ENCODE measurements around the gene SURF1.

Gene SURF1

DNA sequence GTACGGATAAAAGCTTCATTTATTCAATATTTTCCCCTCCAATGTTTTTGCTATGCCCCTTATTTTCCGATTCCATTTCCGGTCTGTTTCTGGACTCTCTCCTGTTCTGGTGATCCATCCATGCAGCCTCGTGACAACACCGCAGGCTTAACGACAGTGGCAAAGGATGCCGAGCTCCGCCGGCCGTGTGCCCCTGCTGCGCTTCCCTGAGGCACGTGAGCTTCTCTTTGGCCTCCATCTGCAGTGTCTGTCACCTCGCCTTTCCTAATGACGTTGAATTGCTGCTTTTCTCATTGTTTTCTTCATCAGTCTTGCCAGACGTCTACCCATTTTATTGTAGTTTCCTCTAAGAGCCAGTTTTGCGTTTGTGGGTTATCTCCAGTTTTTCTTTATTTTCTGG lies 49.0 kb downstream of the SURF1 start:
- H3K9ac ChIP-seq (ENCODE audit: low read length): no peak overlapping the region
- H3K4ac ChIP-seq (ENCODE audit: low read depth in 1 of 2, low read length in 2 of 2): no peak overlapping the region
- H3K27me3 ChIP-seq (ENCODE audit: control insufficient read depth in 1 of 2, insufficient read depth in 1 of 2, low read length in 2 of 2): peaks cover 3 to 49% of the 10 kb centered on the region in 2 experiments
- no peak overlapping the region for H2BK12ac ChIP-seq (ENCODE audit: low read length in 2 of 2)
- no peak overlapping the region for H2BK120ac ChIP-seq (ENCODE audit: low read depth, low read length)
- H3K79me1 ChIP-seq (replicated peaks; ENCODE audit: low read length, poor library complexity, severe bottlenecking): no peaks in the 10 kb centered on the region
- no peak overlapping the region for H2BK15ac ChIP-seq (ENCODE audit: low read depth, poor library complexity, severe bottlenecking)
- no peaks in the 10 kb centered on the region for H3K9me3 ChIP-seq (ENCODE audit: control insufficient read depth, low read length)
- H3K23ac ChIP-seq (ENCODE audit: low read length in 2 of 2): no peak overlapping the region
- no peak overlapping the region for H2AFZ ChIP-seq (ENCODE audit: low read depth, low read length)
- H3K4me1 ChIP-seq (ENCODE audit: control insufficient read depth, insufficient read depth, low read depth, low read length): peaks cover 12% of the 10 kb centered on the region
- H3K36me3 ChIP-seq (ENCODE audit: control insufficient read depth in 1 of 2, insufficient read depth in 2 of 2, low read depth in 1 of 2, low read length in 2 of 2): no peaks in the 10 kb centered on the region
- H3K14ac ChIP-seq (ENCODE audit: low read length in 2 of 2): no peak overlapping the region
- no peak overlapping the region for H2BK5ac ChIP-seq (ENCODE audit: low read depth, low read length, poor library complexity, severe bottlenecking)
- H2AK5ac ChIP-seq (ENCODE audit: low read length, severe bottlenecking): no peak overlapping the region
- no peak overlapping the region for H3K18ac ChIP-seq (ENCODE audit: low read depth in 1 of 2, low read length in 2 of 2)
- 77% methylated on average over 15 of the region's 16 CpGs for WGBS
- no peak for DNase-seq
- H3K4me3 ChIP-seq (ENCODE audit: insufficient read depth in 1 of 2, low read depth in 1 of 2, low read length in 2 of 2): no peak overlapping the region
- H3K4me2 ChIP-seq (ENCODE audit: low read length, poor library complexity, severe bottlenecking): no peak overlapping the region
- no peak overlapping the region for H3K27ac ChIP-seq (ENCODE audit: low read length, poor library complexity, severe bottlenecking)
- H4K91ac ChIP-seq (ENCODE audit: low read length): no peak overlapping the region
- no peak overlapping the region for H4K8ac ChIP-seq (ENCODE audit: low read length)

DNA sequence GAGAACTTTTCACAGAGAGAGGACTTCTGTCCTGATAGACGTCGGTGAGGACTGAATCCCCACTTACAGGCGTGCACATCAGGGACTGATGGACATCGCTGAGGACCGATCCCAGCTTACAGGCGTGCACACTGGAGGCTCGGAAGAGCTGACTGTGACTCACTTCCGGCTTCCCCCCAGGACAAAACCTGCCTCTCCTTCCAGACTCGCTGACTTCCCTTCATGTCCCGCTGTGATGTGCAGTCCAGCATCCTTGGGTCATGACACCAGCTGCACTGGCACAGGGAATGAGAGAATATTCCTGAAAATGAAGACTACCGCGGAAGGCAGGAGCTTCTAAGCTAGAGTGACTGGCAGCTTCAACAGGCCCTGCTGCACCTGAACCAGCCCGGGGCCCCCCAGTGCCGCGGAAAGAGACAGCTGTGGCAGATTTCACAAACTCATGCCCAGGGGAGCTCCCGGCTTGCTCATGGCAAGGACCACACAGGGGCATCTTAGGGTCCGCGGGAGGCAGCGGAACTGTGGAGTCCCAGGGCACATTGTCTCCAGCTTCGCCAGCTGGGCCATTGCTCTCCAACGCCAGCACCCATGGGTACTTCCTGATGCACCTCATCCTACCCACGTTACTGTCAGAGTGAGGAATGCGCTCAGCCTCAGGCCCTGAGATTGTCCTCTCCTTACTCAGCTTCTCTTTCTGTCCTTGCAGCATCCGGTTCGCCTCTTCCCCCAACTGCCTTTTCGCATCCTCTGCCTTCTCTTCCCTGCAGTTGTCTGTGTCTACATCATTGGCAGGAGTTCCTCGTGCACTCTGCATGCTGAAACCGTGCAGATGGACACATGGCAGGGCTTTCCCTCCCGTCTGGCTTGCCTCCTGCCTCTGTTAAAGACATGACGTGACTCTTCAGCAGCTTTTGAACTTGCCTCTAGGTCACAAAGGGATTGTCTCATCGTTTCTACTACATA lies 49.8 kb downstream of the SURF1 start:
- H3K23ac ChIP-seq (ENCODE audit: low read length in 2 of 2): no peak overlapping the region
- no peaks in the 10 kb centered on the region for H3K9me3 ChIP-seq (ENCODE audit: control insufficient read depth, low read length)
- H3K36me3 ChIP-seq (ENCODE audit: control insufficient read depth in 1 of 2, insufficient read depth in 2 of 2, low read depth in 1 of 2, low read length in 2 of 2): no peaks in the 10 kb centered on the region
- no peak overlapping the region for H3K27ac ChIP-seq (ENCODE audit: low read length, poor library complexity, severe bottlenecking)
- no peak overlapping the region for H3K9ac ChIP-seq (ENCODE audit: low read length)
- peaks cover 12% of the 10 kb centered on the region for H3K4me1 ChIP-seq (ENCODE audit: control insufficient read depth, insufficient read depth, low read depth, low read length)
- no peak overlapping the region for H2BK12ac ChIP-seq (ENCODE audit: low read length in 2 of 2)
- H4K91ac ChIP-seq (ENCODE audit: low read length): no peak overlapping the region
- DNase-seq: no peak
- H2BK5ac ChIP-seq (ENCODE audit: low read depth, low read length, poor library complexity, severe bottlenecking): no peak overlapping the region
- H3K27me3 ChIP-seq (ENCODE audit: control insufficient read depth in 1 of 2, insufficient read depth in 1 of 2, low read length in 2 of 2): peaks cover 3 to 57% of the 10 kb centered on the region in 2 experiments
- WGBS: 86% methylated on average over 30 of the region's 31 CpGs
- no peak overlapping the region for H3K4ac ChIP-seq (ENCODE audit: low read depth in 1 of 2, low read length in 2 of 2)
- H2BK120ac ChIP-seq (ENCODE audit: low read depth, low read length): no peak overlapping the region
- H2AFZ ChIP-seq (ENCODE audit: low read depth, low read length): no peak overlapping the region
- no peak overlapping the region for H3K4me3 ChIP-seq (ENCODE audit: insufficient read depth in 1 of 2, low read depth in 1 of 2, low read length in 2 of 2)
- no peak overlapping the region for H3K14ac ChIP-seq (ENCODE audit: low read length in 2 of 2)
- no peak overlapping the region for H3K18ac ChIP-seq (ENCODE audit: low read depth in 1 of 2, low read length in 2 of 2)
- no peaks in the 10 kb centered on the region for H3K79me1 ChIP-seq (replicated peaks; ENCODE audit: low read length, poor library complexity, severe bottlenecking)
- no peak overlapping the region for H3K4me2 ChIP-seq (ENCODE audit: low read length, poor library complexity, severe bottlenecking)
- no peak overlapping the region for H2AK5ac ChIP-seq (ENCODE audit: low read length, severe bottlenecking)
- H4K8ac ChIP-seq (ENCODE audit: low read length): no peak overlapping the region
- H2BK15ac ChIP-seq (ENCODE audit: low read depth, poor library complexity, severe bottlenecking): no peak overlapping the region

DNA sequence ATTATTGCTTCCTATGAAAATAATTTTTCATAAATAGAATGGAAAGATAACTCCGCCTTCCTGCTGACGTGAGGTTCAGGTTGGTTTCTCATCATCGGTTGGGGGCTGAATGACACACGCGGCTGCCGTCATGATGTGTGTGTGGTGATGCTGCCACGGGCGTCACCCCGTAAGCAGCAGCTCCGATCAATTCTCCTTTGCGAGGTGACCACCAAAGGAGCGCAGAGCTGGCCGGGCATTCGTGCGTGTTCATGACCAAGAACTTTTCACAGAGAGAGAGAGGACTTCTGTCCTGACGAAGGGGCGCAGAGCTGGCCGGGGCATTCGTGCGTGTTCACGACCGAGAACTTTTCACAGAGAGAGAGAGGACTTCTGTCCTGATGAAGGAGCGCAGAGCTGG lies 50.6 kb downstream of the SURF1 start:
- Histone ChIP-seq H3K36me3 (ENCODE audit: control insufficient read depth in 1 of 2, insufficient read depth in 2 of 2, low read depth in 1 of 2, low read length in 2 of 2) (no peaks in the 10 kb centered on the region), H2BK120ac (ENCODE audit: low read depth, low read length) (no peak overlapping the region), H3K14ac (ENCODE audit: low read length in 2 of 2) (no peak overlapping the region), H3K18ac (ENCODE audit: low read depth in 1 of 2, low read length in 2 of 2) (no peak overlapping the region), H3K4ac (ENCODE audit: low read depth in 1 of 2, low read length in 2 of 2) (no peak overlapping the region), H2AFZ (ENCODE audit: low read depth, low read length) (no peak overlapping the region), H3K4me2 (ENCODE audit: low read length, poor library complexity, severe bottlenecking) (no peak overlapping the region), H4K91ac (ENCODE audit: low read length) (no peak overlapping the region), H2BK15ac (ENCODE audit: low read depth, poor library complexity, severe bottlenecking) (no peak overlapping the region), H3K9ac (ENCODE audit: low read length) (no peak overlapping the region), H3K23ac (ENCODE audit: low read length in 2 of 2) (no peak overlapping the region), H2BK5ac (ENCODE audit: low read depth, low read length, poor library complexity, severe bottlenecking) (no peak overlapping the region), H3K4me1 (ENCODE audit: control insufficient read depth, insufficient read depth, low read depth, low read length) (peaks cover 12% of the 10 kb centered on the region), H2AK5ac (ENCODE audit: low read length, severe bottlenecking) (no peak overlapping the region), H2BK12ac (ENCODE audit: low read length in 2 of 2) (no peak overlapping the region), H3K79me1 (replicated peaks; ENCODE audit: low read length, poor library complexity, severe bottlenecking) (no peaks in the 10 kb centered on the region), H3K9me3 (ENCODE audit: control insufficient read depth, low read length) (no peaks in the 10 kb centered on the region), H3K4me3 (ENCODE audit: insufficient read depth in 1 of 2, low read depth in 1 of 2, low read length in 2 of 2) (no peak overlapping the region), H3K27ac (ENCODE audit: low read length, poor library complexity, severe bottlenecking) (no peak overlapping the region), H4K8ac (ENCODE audit: low read length) (no peak overlapping the region), H3K27me3 (ENCODE audit: control insufficient read depth in 1 of 2, insufficient read depth in 1 of 2, low read length in 2 of 2) (peaks cover 3 to 62% of the 10 kb centered on the region in 2 experiments)
- 86% methylated on average over 17 of the region's 23 CpGs for WGBS
- no peak for DNase-seq

DNA sequence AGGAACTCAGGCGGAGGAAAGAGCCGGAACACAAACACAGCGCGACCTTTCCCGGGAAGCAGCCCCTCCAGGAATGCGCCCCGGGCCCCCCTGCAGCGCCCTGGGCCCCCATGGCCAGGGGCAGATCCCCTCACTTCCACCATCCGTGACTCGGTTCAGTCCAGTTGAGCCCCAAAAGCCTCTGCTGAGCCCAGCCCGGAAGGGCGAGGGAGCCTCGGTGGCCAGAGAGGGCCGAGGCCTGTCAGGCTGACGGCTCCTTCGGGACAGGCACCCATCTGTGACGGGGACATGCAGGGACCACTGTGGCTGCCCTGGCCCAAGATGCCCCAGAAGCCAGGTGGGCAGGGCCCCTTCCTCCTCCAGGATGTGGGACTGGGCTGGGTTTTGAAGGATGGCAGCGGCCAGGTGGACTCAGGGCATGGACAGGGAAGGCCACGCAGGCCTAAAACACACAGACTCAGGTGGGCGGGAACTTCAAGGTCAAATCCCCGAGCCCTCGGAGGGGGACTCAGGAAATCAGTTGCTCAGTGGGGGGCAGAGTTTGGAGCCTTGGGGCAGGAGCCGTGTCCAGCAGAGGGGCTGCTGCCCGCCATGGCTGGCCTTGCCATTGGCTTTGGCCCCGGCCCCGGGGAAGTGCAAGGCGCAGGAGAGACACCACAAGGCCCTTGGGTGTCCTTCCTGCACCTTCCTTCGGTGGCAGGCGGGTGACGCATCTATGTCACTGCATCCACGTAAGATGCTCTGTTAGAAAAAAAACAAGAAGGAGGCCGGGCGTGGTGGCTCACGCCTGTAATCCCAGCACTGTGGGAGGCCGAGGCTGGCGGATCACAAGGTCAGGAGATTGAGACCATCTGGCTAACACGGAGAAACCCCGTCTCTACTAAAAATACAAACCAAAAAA lies 51.6 kb downstream of the SURF1 start:
- Histone ChIP-seq H2AFZ (ENCODE audit: low read depth, low read length) (no peak overlapping the region), H3K4ac (ENCODE audit: low read depth in 1 of 2, low read length in 2 of 2) (no peak overlapping the region), H3K27ac (ENCODE audit: low read length, poor library complexity, severe bottlenecking) (no peak overlapping the region), H3K4me3 (ENCODE audit: insufficient read depth in 1 of 2, low read depth in 1 of 2, low read length in 2 of 2) (no peak overlapping the region), H2BK15ac (ENCODE audit: low read depth, poor library complexity, severe bottlenecking) (no peak overlapping the region), H3K4me1 (ENCODE audit: control insufficient read depth, insufficient read depth, low read depth, low read length) (peaks cover 12% of the 10 kb centered on the region), H2BK120ac (ENCODE audit: low read depth, low read length) (no peak overlapping the region), H3K27me3 (ENCODE audit: control insufficient read depth in 1 of 2, insufficient read depth in 1 of 2, low read length in 2 of 2) (peaks cover 3 to 64% of the 10 kb centered on the region in 2 experiments), H2BK5ac (ENCODE audit: low read depth, low read length, poor library complexity, severe bottlenecking) (no peak overlapping the region), H3K23ac (ENCODE audit: low read length in 2 of 2) (no peak overlapping the region), H2BK12ac (ENCODE audit: low read length in 2 of 2) (no peak overlapping the region), H3K79me1 (replicated peaks; ENCODE audit: low read length, poor library complexity, severe bottlenecking) (no peaks in the 10 kb centered on the region), H3K36me3 (ENCODE audit: control insufficient read depth in 1 of 2, insufficient read depth in 2 of 2, low read depth in 1 of 2, low read length in 2 of 2) (no peaks in the 10 kb centered on the region), H2AK5ac (ENCODE audit: low read length, severe bottlenecking) (no peak overlapping the region), H3K14ac (ENCODE audit: low read length in 2 of 2) (no peak overlapping the region), H3K9me3 (ENCODE audit: control insufficient read depth, low read length) (no peaks in the 10 kb centered on the region), H4K91ac (ENCODE audit: low read length) (no peak overlapping the region), H3K18ac (ENCODE audit: low read depth in 1 of 2, low read length in 2 of 2) (no peak overlapping the region), H3K4me2 (ENCODE audit: low read length, poor library complexity, severe bottlenecking) (no peak overlapping the region), H4K8ac (ENCODE audit: low read length) (no peak overlapping the region), H3K9ac (ENCODE audit: low read length) (no peak overlapping the region)
- no peak for DNase-seq
- 89% methylated on average over 38 of the region's 38 CpGs for WGBS
